Coronary artery (tissue), 2 donors: Measurements from ENCODE around the gene ZNF143.
"Not testable (repeated sequence)": the region's sequence is repeated elsewhere in the genome, so short reads cannot be mapped to it uniquely, and the experiment has no call there.

Source experiments
- DNase-seq: peaks from one replicate; pipeline ENCODE4 v3.0.0-alpha.2; 2017; ENCODE audit warnings: low spot score
- H3K27ac ChIP-seq, 2 donors: fragments of 200-600 bp; sonication (generic); one replicate each; pipeline ENCODE4 v1.5.1; 2016 to 2019
- H3K4me3 ChIP-seq: fragments of 200-600 bp; sonication (generic); 2 replicates; pipeline ENCODE4 v1.5.1; 2016; ENCODE audit warnings: mild to moderate bottlenecking, moderate library complexity
- TF ChIP-seq, protein P1 (sequence below): fragments of 200-600 bp; sonication (generic); IDR thresholded peaks from one replicate; pipeline ENCODE4 v1.5.1; 2019; ENCODE audit warnings: antibody characterized with exemption

ZNF143 gene

DNA sequence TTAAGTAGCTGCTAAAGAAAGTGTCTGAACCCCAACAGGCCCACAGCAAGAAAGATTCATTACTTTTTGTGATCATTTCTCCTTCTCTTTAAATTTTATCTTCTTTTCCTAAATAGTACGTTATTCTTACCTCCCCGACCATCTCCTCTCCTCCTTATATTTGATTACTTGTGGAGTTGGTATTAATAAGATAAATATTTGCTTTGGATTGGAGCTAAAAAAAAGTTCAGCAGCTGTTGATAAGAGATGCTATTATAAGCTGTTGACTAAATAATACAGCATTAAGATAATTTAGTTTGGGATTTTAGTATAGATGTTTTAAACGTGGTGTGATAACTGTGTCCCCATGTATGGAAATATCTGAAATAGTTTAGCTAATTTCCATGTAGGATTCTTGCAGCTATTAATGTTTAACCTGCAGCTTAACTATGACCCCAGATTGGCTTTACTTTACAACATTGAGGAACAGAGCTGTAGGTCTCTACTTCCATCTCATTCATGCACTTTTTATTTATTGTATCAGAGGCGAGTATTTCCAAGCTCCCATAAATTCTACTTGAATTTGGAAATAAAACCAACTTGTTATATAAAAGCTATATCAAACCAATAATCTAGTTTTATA, 37.8 kb downstream of the ZNF143 start:
- H3K27ac ChIP-seq = peak overlapping the region; percentile 21 to 23
- TF ChIP-seq, protein P1, sequence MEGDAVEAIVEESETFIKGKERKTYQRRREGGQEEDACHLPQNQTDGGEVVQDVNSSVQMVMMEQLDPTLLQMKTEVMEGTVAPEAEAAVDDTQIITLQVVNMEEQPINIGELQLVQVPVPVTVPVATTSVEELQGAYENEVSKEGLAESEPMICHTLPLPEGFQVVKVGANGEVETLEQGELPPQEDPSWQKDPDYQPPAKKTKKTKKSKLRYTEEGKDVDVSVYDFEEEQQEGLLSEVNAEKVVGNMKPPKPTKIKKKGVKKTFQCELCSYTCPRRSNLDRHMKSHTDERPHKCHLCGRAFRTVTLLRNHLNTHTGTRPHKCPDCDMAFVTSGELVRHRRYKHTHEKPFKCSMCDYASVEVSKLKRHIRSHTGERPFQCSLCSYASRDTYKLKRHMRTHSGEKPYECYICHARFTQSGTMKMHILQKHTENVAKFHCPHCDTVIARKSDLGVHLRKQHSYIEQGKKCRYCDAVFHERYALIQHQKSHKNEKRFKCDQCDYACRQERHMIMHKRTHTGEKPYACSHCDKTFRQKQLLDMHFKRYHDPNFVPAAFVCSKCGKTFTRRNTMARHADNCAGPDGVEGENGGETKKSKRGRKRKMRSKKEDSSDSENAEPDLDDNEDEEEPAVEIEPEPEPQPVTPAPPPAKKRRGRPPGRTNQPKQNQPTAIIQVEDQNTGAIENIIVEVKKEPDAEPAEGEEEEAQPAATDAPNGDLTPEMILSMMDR = no peak
- no peak overlapping the region for H3K4me3 ChIP-seq
- no peak for DNase-seq

GRCh38 chr11:9506489-9507276, 45.9 kb downstream of the ZNF143 start:
- TF ChIP-seq, protein P1 = peak; percentile 88
- no peak overlapping the region for H3K4me3 ChIP-seq
- H3K27ac ChIP-seq = no peak overlapping the region
- no peak for DNase-seq

- Histone ChIP-seq H3K4me3 (no peak overlapping the region), H3K27ac (no peak overlapping the region)
- no peak for DNase-seq
- TF ChIP-seq, protein P1 = no peak
Observed at GRCh38 chr11:9507277-9507580, 46.4 kb downstream of the ZNF143 start.

DNA sequence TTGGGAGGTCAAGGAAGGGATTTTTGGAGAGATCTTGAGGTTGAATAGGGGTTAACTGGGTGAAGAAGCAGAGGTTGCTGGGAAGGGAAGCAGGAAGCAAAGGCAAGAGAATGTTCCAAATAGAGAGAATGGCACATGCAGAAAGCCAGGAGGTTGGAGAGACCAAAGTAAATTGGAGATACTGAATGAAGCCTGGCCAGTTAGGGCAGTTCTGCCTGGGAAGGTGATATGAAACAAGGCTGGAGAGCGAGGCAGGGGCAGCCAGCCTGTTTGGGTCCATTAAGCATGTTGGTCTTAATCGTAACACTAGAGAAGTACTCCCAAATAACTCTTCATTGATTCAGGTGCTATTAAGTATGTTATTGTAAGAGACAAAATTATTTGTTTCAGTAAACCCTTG, 48.2 kb downstream of the ZNF143 start:
- DNase-seq = no peak
- TF ChIP-seq, protein P1 = no peak
- H3K4me3 ChIP-seq = no peak overlapping the region
- no peak overlapping the region for H3K27ac ChIP-seq

- no peak overlapping the region for H3K4me3 ChIP-seq
- no peak for DNase-seq
- TF ChIP-seq, protein P1 = no peak
- no peak overlapping the region for H3K27ac ChIP-seq
Observed at GRCh38 chr11:9512370-9513019, 51.7 kb downstream of the ZNF143 start.

DNA sequence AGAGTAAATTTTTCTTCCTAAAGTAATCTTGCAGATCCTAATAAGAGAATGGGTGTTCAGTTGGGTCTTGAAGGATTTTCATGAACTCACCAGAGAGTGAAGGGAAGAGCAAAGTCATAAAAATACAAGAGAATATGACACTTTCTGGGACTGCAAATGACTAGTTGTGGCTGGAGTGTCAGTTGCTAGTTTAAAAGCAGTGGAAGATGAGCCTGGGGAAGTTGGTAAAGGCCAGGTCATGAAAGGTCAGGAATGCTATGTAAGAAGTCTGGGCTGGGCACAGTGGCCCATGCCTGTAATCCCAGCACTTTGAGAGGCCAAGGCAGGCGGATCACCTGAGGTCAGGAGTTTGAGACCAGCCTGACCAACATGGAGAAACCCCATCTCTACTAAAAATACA, 53.8 kb downstream of the ZNF143 start:
- not testable (repeated sequence) for H3K27ac ChIP-seq, H3K4me3 ChIP-seq, DNase-seq

- TF ChIP-seq, protein P1 = no peak
- Histone ChIP-seq H3K4me3 (no peak overlapping the region), H3K27ac (no peak overlapping the region)
- DNase-seq = no peak
Observed at GRCh38 chr11:9516113-9516512, 55.3 kb downstream of the ZNF143 start.
